Ovary (tissue), 9 donors: ENCODE results near the gene SERPINB11. TPM values are rescaled to one million over a fixed set of nuclear protein-coding genes. Genes with fewer than 3 reads are reported as not detected.

Experiments used
- DNase-seq, 5 donors: peaks; one replicate each; pipeline ENCODE4 v3.0.0-alpha.2; 2019 to 2020
- H3K27ac ChIP-seq, 2 donors: fragments of 200-600 bp; one replicate each; pipeline versions ENCODE4 v1.5.1 to v1.8.0; 2019 to 2022
- H3K27me3 ChIP-seq: fragments of 200-600 bp; one replicate; pipeline ENCODE4 v1.8.0; 2022
- H3K36me3 ChIP-seq: fragments of 200-600 bp; sonication (generic); one replicate; pipeline ENCODE4 v1.5.1; 2019
- H3K4me1 ChIP-seq: one replicate; pipeline ENCODE4 v1.8.1; 2013; ENCODE audit warnings: mild to moderate bottlenecking, moderate library complexity; ENCODE audit not compliant: insufficient read depth
- H3K4me3 ChIP-seq: fragments of 200-600 bp; sonication (generic); one replicate; pipeline ENCODE4 v1.5.1; 2017
- H3K9me3 ChIP-seq, 2 donors: fragments of 200-600 bp in 1 of 2; sonication (generic) in 1 of 2; one replicate each; pipeline versions ENCODE4 v1.5.1 to v1.8.1; 2013 to 2019; ENCODE audit warnings: mild to moderate bottlenecking in 1 of 2, moderate library complexity in 1 of 2
- CTCF ChIP-seq, 3 donors: fragments of 450-650 bp in 2 of 3; fragments of 200-600 bp in 1 of 3; IDR thresholded peaks; one replicate each; pipeline versions ENCODE4 v1.5.1 to v1.8.0; 2016 to 2022; ENCODE audit warnings: antibody characterized with exemption in 3 of 3, mild to moderate bottlenecking in 1 of 3
- EP300 ChIP-seq: sonication (generic); formaldehyde crosslinking; IDR thresholded peaks from one replicate; pipeline ENCODE4 v1.6.1; 2017; ENCODE audit warnings: antibody characterized with exemption
- POLR2A ChIP-seq: fragments of 450-650 bp; IDR thresholded peaks from one replicate; pipeline ENCODE4 v1.6.1; 2017; ENCODE audit warnings: antibody characterized with exemption, mild to moderate bottlenecking, moderate library complexity
- WGBS, 3 donors: extraction: QIAGEN DNeasy Blood & Tissue Kit in 1 of 3; methylation state at CpG; one replicate each; pipeline versions ENCODE4 v1.1.5 to v1.1.7; 2013 to 2017; 5-methylcytosine and 5-hydroxymethylcytosine counted together
- intact Hi-C, 4 donors: fragments of 100-400 bp; cut with DNase I; formaldehyde crosslinking; loops; one replicate each; pipeline versions ENCODE4 v1.11.0 to v1.15.1; 2022 to 2023
- polyA plus RNA-seq, 2 donors: library from polyadenylated mRNA; stranded (reverse); fragments of 200-250 nt in 1 of 2; fragments of 350-450 nt in 1 of 2; fragmentation: Illumina TruSeq in 1 of 2; extraction: RNeasy Lipid Tissue Mini Kit (QIAGEN cat#74804) in 1 of 2; gene quantifications; one replicate each; pipeline ENCODE4 v1.2.3, GENCODE V29; 2013 to 2014
- total RNA-seq, 7 donors: library from RNA; depleted of rRNA in 2 of 7; stranded (reverse); fragments of >200 nt in 2 of 7; fragmentation: NEBNext Ultra II Directional in 3 of 7; extraction: Animal tissue kit (Norgen Biotek cat#: 25700) in 3 of 7; gene quantifications; one replicate each; pipeline versions ENCODE4 v1.1.0 to v1.2.4, GENCODE V29; 2016 to 2023
- donor health status: DM: no; HTN: no; CAD: no; lungs with moderate emphysema.
- donor health status: DM: no; HTN: no; CAD: no.
- donor health status: Bipolar disorder and iron deficiency.
- donor health status: DM: yes; HTN: yes; CAD: no.
- donor health status: DM: no; HTN: no; CAD: no.
- donor health status: DM: yes; HTN: yes; CAD: no.

SERPINB11 gene
- total and polyA plus RNA-seq, 9 donors: not detected

- no peaks in the 10 kb centered on the region for H3K4me1 ChIP-seq
- H3K27me3 ChIP-seq: no peaks in the 10 kb centered on the region
- WGBS, 3 donors: 2 to 30% (median 8%) methylated on average over 3 of the region's 3 CpGs
- intact Hi-C loops: no loop called here
- no peaks in the 10 kb centered on the region for H3K36me3 ChIP-seq
- H3K4me3 ChIP-seq: no peak overlapping the region
- no peak overlapping the region for H3K27ac ChIP-seq
- H3K9me3 ChIP-seq: no peaks in the 10 kb centered on the region
- TF ChIP-seq EP300 (no peak), CTCF (IDR thresholded peaks at IDR 0.05) (no peak), POLR2A (no peak)
- no peak for DNase-seq
Observed at GRCh38 chr18:63725682-63726480, 23.1 kb downstream of the SERPINB11 start.

- no peaks in the 10 kb centered on the region for H3K27me3 ChIP-seq
Observed at GRCh38 chr18:63730773-63731172, 28.0 kb downstream of the SERPINB11 start.

GRCh38 chr18:63731215-63731614 lies 28.5 kb downstream of the SERPINB11 start:
- no peak for TF ChIP-seq CTCF (IDR thresholded peaks at IDR 0.05)
- no peak for TF ChIP-seq POLR2A
- TF ChIP-seq EP300: no peak
- DNase-seq: no peak
- 79 to 95% (median 85%) methylated on average over 3 of the region's 3 CpGs for WGBS, 3 donors
- Histone ChIP-seq H3K4me3 (no peak overlapping the region), H3K9me3 (no peaks in the 10 kb centered on the region), H3K4me1 (no peaks in the 10 kb centered on the region), H3K36me3 (no peaks in the 10 kb centered on the region), H3K27me3 (no peaks in the 10 kb centered on the region), H3K27ac (no peak overlapping the region)
- intact Hi-C loops: no loop called here

More at GRCh38 chr18:63730773-63731172, 28.0 kb downstream of the SERPINB11 start:
- H3K4me3 ChIP-seq: no peak overlapping the region
- H3K36me3 ChIP-seq: no peaks in the 10 kb centered on the region
- no peaks in the 10 kb centered on the region for H3K4me1 ChIP-seq
- intact Hi-C loops: no loop called here
- TF ChIP-seq CTCF (IDR thresholded peaks at IDR 0.05): no peak
- TF ChIP-seq POLR2A: no peak
- no peak for TF ChIP-seq EP300
- WGBS, 3 donors: 58 to 70% (median 68%) methylated on average over 5 of the region's 5 CpGs
- H3K9me3 ChIP-seq: no peaks in the 10 kb centered on the region
- no peak for DNase-seq
- no peak overlapping the region for H3K27ac ChIP-seq

- Histone ChIP-seq H3K4me3 (no peak overlapping the region), H3K4me1 (no peaks in the 10 kb centered on the region), H3K27me3 (no peaks in the 10 kb centered on the region), H3K36me3 (no peaks in the 10 kb centered on the region), H3K27ac (no peak overlapping the region), H3K9me3 (no peaks in the 10 kb centered on the region)
- no peak for TF ChIP-seq CTCF (IDR thresholded peaks at IDR 0.05)
- TF ChIP-seq EP300: no peak
- no peak for TF ChIP-seq POLR2A
- no peak for DNase-seq
- intact Hi-C loops: no loop called here
Observed at GRCh38 chr18:63736876-63737275, 34.1 kb downstream of the SERPINB11 start.
